AG08395 (cell line): ENCODE data around the gene ZNF23.

Experiments
- DNase-seq: peaks from one replicate; pipeline ENCODE4 v3.0.0; 2012; ENCODE audit warnings: mixed read lengths, low spot score

Gene ZNF23

DNA sequence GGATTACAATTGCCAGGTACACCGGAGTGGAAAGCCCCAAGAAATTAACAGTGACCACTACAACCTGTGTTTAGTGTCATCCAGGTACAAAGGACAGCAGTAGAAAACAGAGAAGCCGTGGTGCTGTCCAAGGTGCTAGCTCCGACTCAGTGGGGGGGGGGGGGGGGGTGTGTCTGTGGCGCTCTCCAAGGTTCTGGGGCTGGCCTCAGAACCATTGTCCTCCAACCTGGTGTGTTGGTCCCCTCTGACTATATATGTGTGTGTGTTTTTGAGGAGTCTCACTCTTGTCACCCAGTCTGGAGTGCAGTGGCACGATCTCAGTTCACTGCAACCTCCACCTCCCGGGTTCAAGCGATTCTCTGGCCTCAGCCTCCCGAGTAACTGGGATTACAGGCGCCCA lies 5.8 kb upstream of the ZNF23 start:
- DNase-seq: peak; percentile 70

DNA sequence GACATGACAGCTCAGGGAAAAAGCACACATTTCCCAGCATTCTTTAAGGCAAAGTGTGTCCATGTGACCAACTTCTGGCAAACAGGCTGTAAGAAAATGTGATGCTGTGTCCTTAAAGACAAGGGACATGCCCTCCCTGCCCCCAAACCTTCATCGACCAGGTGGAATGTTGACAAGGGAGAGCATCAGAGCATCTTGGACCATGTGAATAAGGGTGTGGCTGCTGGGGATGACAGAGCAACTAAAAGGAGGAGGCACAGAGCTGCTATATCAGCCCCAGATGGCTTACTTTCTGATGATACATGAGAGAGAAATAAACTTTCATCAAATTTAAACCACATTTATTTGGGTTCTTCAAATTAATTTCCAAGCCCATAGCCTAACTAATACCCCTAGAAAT lies 2.2 kb upstream of the ZNF23 start:
- DNase-seq: no peak

DNA sequence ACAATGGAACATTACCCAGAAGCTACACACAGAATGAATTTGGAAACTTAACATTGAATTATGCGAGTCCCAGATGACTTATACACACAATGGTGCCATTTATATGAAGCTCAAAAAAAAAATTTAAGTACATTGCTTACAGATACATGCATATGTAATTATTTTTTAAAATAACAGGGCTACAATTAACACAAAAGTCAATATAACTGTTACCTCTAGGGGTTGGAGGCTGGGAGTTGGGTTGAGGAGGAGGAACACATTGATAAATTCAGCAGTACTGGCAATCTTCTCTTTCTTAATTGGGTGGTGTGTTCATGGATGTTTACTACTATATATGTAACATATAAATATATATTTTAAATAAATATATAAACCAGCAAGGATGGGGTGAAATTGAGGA lies 1.1 kb downstream of the ZNF23 start:
- DNase-seq: no peak

DNA sequence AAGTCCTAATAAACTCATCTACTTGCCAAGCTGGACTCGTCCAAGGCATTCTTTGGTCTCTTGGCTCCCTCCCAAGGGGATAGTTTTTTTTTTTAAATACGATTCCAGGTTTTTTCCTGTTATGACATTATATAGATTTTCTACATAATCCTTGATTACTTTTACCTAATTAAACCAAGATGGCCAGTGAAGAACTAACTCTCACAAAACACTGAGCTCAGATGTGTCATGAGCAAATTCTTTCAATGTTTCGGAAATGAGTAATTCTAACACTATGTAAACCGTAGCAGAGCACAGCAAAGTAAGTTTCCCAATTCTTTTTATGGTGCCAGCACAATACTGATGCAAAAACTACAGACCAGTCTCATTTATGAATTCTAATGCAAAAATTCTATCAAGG lies 1.8 kb downstream of the ZNF23 start:
- DNase-seq: peak; percentile 85

DNA sequence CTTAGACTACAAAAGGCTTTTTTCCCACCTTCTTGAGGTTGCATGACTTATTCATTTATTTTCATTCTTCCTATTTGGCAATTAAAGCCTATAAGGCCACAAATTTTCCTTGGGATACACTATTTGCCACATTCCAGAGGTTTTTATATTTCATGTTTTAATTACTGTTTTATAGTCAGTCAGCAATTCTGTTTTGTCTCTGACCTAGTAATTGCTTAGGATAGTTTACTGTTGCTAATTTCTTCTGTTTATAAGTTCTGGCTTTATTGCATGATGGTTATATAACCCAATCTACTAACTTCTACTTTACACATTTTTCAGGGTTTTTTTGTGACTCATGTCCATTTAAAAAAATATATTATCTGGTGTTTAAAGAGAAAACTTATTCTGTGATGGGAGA lies 2.5 kb downstream of the ZNF23 start:
- no peak for DNase-seq

DNA sequence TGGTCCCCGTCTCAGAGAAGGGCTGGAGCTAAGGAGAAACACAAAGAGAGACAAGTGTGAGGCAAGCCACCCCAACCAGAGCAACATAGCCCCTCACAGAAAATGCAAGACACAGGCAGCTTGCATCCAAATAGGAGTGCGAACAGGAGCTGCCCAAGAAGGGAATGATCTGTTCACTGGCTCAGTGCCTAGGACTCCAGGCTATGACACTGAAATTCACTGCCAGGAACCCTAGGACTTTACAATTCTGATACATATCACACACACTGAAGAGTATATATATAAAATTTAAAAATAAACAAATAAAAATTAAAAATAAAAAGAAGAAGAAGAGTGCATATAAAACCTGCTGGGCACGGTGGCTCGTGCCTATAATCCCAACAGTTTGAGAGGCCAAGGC lies 5.2 kb downstream of the ZNF23 start:
- DNase-seq: no peak

DNA sequence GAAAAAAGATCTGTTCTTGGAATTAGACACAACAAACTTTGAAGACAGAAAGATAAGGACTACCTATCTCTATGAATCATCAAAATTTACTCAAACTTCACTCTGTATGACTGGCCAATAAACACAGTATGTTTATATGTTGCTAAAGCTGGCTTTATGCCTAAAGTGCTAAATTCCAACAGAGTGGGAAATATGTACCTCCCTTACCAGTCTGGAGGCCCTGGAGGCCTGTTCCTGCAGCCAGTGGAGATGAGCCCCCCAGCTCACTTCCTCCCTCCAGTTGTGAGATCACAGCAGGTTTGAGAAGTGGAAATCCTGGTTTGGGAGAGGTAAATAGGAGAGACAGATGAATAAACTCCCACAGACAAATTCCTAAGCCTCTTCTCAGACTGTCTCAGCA lies 9.0 kb downstream of the ZNF23 start:
- no peak for DNase-seq

DNA sequence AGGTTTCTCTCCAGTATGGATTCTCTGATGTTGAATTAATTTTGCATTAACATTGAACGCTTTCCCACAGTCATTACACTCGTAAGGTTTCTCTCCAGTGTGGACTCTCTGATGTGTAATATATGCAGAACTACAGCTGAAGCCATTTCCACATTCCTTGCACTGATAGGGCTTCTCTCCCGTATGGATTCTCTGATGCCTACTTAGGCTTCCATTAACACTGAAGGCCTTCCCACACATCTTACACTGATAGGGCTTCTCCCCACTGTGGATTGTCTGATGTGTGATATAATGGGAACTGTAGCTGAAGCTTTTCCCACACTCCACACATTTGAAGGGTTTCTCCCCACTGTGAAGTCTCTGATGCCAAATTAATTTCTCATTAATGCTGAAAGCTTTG lies 13.0 kb downstream of the ZNF23 start:
- no peak for DNase-seq

DNA sequence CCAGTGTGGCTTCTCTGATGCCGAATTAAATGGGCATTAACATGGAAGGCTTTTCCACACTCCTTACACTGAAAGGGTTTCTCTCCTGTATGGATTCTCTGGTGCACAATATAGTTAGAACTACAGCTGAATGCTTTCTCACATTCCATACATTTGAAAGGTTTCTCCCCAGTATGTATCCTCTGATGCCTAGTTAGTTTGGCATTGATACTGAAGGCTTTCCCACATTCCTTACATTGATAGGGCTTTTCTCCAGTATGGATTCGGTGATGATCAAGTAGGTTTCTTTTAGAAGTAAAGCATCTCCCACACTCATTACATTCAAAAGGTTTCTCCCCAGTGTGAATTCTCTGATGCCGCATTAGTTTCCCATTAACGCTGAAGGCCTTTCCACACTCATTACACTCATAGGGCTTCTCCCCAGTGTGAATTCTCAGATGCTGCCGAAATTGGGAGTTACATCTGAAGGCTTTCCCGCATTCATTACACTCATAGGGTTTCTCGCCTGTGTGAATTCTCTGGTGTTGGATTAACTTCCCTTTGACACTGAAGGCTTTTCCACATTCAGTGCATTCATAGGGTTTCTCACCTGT lies 13.7 kb downstream of the ZNF23 start:
- no peak for DNase-seq

DNA sequence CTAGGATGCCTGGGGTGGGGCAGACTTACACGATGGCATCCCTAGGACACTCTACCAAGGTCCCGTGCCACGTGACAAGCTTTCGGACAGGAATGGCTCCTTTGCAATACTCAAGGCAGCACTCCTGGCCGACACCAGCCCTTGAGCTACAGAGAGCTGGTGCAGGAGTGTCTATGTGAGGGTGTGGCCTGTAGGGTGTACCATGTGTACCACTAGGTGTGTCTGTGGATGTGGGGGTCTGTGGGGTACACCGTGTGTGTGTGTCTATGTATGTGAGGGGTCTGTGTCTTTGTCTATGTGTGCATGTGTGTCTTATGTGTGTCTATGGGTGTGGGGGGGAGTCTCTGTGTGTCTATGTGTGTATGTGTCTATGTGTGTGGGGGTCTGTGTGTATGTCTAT lies 18.3 kb downstream of the ZNF23 start:
- DNase-seq: no peak

DNA sequence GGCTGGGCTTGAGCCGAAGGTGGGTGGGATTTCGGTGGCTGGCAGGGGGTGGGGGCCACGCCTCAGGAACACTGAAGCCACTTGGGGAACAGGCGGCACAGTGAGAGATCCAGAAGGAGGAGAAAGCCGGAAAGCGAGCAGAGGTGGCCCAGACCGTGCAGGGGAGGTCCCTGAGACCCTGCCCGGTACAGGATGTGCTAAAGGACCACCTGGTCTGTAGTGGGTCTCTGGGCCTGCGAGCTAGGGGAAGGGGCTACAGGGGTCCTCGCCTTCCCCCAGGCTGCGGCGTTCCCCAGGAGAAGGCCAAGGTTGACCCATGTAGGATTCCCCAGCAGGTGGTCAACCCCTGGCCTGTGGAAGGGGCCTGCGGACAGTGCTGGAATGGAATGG lies 20.0 kb downstream of the ZNF23 start, which contains the start of gene TLE7:
TSS of gene TLE7 (minus strand) at position 4 of the 390 bp plus-strand sequence. CDS start 8,730 bp downstream, outside the sequence.
- DNase-seq: no peak

DNA sequence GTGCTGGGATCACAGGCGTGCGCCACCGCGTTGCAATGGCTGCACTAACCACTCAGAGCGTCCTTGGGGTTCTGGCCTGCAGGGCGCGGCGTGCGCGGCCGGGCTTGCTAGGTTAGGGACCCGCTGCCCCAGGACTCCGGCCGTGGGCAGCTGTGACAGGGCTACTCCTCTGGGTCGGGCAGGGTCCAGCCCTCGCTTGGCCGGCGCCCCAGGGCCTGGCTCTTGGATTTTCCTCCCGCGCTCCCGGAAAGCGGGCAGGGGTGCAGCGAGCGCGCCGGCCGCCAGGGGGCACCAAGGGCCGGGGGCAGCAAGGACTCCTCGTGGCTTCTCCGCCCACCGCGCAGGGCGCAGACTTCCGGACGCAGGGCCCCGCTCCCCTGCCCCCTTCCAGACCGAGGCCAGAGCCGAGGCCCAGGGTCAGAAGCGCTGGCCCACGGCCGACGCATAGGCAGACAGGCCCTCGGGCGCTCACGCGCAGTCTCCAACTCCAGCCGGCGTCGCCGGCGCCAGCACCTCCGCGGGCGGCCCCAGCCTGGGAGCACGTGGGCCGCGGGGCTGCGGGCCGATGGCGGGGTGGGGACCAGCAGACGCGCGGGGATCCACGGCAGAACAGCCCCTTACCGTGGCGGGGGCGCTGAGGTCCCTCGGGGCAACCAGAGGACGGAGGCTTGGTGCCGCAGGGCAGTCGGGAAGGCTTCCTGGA lies 20.5 kb downstream of the ZNF23 start:
- no peak for DNase-seq

DNA sequence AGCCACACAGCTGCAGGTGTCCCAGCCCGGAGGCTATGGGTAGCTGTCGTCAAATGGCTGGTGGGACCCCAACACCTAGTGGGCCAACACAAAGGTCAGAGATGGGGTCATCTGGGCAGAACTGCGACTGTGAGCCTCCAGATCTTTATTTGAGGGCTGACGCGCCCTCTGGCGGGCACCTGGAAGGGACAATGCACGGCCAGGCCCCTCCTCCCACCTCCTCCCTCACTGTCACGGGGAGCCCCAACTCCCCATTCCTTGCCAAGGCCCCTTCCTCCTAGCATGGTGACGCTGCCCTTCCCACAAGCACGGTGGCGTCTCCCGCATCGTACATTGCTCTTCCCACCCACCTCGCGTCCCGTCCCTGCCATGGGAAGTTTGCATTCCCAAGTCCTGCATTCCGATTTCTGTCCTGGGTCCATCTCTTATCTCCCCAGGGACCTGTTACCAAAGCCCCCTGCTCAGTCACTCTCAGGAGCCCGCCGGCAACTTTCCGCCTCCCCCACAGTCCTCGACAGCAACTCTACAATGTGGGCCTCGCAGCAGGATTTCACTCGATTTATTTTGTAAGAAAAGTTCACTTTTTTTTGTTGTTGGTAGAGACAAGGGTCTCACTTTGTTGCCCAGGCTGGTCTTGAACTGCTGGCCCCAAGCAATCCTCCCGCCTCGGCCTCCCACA lies 21.2 kb downstream of the ZNF23 start:
- DNase-seq: no peak

DNA sequence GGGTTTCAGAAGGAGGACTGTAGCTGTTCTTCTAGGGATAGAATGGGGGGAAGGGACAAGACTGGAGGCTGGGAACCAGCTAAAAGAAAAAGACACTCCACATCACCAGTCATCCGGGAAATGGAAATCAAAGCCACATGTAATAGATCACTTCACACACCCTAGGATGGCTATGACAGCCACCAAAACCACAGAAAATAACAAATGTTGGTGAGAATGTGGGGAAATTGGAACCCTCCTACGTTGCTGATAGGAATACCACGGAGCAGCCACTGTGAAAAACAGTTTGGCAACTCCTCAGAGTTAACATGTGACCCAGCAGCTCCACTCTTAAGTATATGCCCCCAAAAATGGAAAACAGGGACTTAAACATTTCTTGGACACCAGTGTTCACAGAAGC lies 22.5 kb downstream of the ZNF23 start:
- no peak for DNase-seq

DNA sequence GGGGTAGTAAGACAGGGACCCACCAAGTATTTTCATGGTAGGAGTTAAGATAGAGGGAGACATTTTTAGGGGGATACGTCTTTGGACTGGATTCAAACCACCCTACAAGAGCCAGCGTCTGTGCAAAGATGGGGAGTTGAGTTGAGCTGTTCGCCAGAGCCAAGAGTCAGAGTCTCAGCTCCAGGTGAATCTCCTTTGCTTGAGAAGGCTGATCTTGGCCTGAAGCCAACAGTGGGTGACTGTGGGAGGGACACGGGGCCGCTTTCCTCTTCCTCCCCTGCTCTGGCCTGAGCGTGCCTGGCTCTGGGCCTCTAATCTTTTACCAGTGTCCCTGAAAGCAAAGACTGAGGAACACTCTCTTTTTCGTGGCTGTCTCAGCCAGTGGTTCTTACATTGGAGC lies 25.6 kb downstream of the ZNF23 start:
- no peak for DNase-seq

DNA sequence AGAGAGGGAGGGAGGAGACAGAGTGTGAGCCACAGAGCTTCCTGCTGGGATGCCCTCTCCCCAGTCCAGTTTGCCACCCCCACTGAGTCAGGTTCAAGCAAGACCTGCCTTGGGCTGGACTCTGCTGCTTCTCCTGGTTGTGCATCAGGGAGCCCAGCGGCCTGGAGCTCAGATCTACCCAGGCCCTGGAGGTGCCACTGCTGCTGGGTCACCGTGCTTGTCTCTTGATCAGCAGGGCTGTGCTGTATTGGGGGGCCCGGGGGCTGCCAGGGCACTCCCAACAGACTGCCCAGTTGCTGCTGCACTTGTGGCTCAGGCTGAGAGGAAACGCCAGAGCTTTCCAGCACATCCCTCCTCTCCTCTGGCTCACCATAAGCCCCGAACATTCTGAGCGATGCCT lies 29.1 kb downstream of the ZNF23 start:
- no peak for DNase-seq

DNA sequence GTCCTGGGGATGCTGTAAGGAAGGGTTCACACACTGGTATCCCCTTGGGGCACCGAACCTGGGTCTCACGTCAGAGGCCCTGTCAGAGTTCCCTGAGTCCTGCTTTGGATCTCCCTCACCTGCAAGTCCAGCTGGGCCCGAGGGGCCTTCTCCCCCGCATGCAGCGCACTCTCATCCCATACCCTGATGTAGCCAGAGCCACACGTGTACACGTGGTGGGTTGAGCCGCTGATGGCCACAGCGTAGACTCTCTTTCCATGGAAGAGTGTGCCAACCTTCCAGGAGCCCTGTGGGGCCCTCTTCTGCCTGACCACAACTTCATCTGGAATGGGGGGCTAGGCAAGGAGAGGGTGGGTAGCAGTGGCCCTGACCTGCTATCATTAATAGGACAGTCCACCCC lies 30.1 kb downstream of the ZNF23 start:
- no peak for DNase-seq

DNA sequence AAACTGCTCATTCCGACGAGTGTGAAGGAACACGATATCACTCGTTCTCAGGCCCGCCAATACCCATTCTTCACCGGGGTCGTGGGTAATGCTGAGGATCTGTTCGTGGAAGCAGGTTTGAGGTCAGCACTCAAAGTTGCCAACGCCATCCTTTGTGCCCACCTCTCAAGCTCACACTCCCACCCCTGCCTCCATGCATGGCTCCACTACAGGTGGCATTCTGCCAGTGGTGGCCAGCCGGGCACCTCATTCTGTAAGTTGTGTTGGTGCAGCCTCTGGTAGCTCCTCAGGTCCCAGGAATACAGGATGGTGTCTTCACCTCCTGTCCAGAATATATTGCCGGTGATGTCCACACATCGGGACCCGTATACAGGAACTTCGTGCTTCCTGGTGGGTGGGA lies 30.9 kb downstream of the ZNF23 start:
- DNase-seq: no peak

DNA sequence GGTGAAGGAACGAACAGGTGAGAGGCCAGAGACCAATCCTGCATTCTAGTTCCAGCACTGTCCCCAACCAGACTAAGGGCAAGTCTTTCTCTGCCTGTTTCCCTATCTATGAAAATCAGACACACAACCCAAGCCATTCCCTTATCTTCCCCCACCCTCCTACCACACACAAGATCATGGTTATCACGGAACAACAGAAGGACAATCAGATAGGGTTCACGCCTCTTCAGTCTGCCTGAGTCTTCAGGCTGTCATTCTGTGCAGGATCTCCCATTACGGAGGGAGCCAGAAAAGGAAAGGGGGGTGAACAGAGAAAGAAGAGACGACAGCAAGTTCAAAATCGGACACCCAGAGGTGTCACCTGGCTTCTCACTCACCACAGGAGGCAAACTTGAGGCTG lies 31.3 kb downstream of the ZNF23 start:
- no peak for DNase-seq

DNA sequence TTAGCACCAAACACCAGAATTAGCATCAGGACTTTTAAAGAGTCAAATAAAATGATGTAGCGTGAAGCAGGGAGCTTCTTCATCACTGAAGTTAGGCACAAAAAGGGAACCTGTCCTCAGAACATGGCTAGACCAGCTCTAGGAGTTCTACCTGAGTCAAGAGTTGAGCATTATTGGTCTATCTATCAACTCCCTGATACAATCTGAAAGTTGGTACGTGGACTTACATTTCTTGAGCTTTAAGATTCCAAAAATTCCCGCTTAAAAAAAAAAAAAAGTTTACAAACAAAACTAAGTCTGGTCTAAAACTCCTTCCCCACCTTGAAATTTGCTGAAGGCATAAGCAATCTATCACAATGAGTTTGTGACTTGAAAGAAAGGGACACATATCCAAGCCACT lies 32.5 kb downstream of the ZNF23 start:
- no peak for DNase-seq

DNA sequence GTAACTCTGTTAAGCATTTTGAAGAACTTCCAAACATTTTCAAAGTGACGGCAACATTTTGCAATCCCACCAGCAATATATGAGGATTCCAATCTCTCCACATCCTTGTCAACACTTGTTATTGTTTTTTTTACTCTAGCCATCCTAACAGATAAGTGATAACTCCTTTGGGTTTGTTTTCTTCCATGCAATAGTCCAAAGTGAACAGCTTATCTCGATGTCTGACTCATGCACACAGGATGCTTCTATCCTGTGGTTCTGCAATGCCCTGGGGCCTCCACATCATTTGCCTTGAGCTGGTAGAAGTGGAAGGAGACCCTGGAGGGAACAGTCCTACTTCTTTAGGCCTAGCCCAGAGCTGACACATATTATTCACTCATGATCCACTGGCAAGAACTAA lies 33.2 kb downstream of the ZNF23 start:
- DNase-seq: no peak

DNA sequence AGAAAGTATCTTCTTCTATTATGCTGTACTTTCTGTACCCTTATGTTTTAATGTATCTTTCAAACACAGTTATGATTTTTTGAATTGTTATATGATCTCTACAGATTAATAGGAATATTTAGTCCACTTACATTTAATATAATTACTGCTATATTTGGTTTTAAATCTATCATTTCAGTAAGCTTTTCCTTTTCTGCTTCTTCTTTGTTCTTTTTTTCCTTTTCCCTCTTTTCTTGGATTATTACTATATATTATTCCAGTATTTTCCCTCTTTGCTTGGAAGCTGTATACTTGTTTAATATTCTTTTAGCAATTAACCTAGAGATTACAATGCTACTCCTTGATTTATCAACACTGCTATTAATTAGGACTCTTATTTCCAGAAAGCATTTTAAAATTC lies 33.7 kb downstream of the ZNF23 start:
- DNase-seq: no peak

DNA sequence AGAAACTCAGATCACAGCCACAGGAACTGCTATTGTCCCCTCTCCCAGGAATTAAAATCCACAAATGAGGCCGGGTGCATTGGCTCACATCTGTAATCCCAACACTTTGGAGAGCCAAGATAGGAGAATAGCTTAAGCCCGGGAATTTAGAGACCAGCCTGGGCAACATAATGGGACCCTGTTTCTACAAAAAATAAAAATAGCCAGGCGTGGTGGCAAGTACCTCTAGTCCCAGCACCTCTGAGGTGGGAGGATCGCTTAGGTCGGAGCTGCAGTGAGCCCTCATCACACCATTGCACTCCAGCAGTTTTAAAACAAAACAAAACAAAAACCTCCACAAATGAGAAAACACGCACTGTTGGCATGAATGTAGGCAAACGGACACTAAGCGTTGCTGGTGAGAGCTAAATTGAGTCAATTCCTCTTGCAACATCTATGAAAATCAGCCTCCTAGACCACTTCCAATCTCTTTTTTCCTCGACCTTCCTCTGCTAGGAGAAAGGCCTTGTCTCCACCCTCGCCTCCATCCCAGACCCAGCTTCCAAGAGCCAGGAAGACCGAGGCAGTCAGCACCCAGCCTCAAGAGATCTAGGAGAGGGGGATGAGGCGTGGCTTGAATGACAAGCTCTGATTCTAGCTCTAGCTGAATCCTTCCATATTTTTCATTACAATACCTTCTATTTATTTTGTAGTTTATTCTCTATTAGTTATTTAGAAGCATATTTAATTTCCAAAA lies 35.0 kb downstream of the ZNF23 start:
- no peak for DNase-seq
